Measurements from ENCODE around the gene CHPF2.

GRCh38 chr7:151236406-151236805 is 4.1 kb downstream of the CHPF2 start:
- TF ChIP-seq POLR2A (IDR thresholded peaks at IDR 0.05) (no peak), CTCF (IDR thresholded peaks at IDR 0.05) (no peak)

Measured in testis (tissue), 2 donors.